Tibial artery (tissue), 4 donors: ENCODE data around the gene SCP2D1.

Experiments
- DNase-seq, 2 donors: peaks; one replicate each; pipeline ENCODE4 v3.0.0-alpha.2; 2019
- H3K27ac ChIP-seq, 2 donors: fragments of 200-600 bp; sonication (generic) in 1 of 2; 1 replicate in 1 of 2; 2 replicates in 1 of 2; pipeline ENCODE4 v1.5.1; 2018 to 2019; ENCODE audit warnings: mild to moderate bottlenecking in 1 of 2
- H3K27me3 ChIP-seq, 2 donors: fragments of 200-600 bp; sonication (generic) in 1 of 2; one replicate each; pipeline versions ENCODE4 v1.5.1 to v1.6.0; 2016 to 2019
- H3K36me3 ChIP-seq, 3 donors: fragments of 200-600 bp; sonication (generic) in 2 of 3; one replicate each; pipeline ENCODE4 v1.5.1; 2016 to 2019; ENCODE audit warnings: mild to moderate bottlenecking in 2 of 3
- H3K4me1 ChIP-seq, 4 donors: fragments of 200-600 bp; sonication (generic) in 2 of 4; 1 replicate in 3 of 4; 2 replicates in 1 of 4; pipeline ENCODE4 v1.5.1; 2016 to 2019
- H3K4me3 ChIP-seq, 2 donors: fragments of 200-600 bp; sonication (generic) in 1 of 2; 1 replicate in 1 of 2; 2 replicates in 1 of 2; pipeline ENCODE4 v1.5.1; 2018 to 2019; ENCODE audit warnings: mild to moderate bottlenecking in 2 of 2
- H3K9me3 ChIP-seq, 3 donors: fragments of 200-600 bp; sonication (generic) in 1 of 3; one replicate each; pipeline ENCODE4 v1.5.1; 2016 to 2019
- CTCF ChIP-seq, 2 experiments: fragments of 200-600 bp in 1 of 2; fragments of 450-650 bp in 1 of 2; IDR thresholded peaks; one replicate each; pipeline ENCODE4 v1.5.1; 2017 to 2019; ENCODE audit warnings: antibody characterized with exemption in 2 of 2, mild to moderate bottlenecking in 1 of 2, moderate library complexity in 1 of 2
- intact Hi-C: fragments of 100-400 bp; cut with DNase I; formaldehyde crosslinking; loops from one replicate; pipeline ENCODE4 v1.15.0; 2023; ENCODE audit warnings: low total_unique reads

SCP2D1 gene

GRCh38 chr20:18855882-18856281 lies 42.3 kb downstream of the SCP2D1 start:
- intact Hi-C loops, result no loop called here
- no peak overlapping the region for H3K27ac ChIP-seq
- peaks cover 0 to 32% (median 3%) of the 10 kb centered on the region in 4 donors for H3K4me1 ChIP-seq
- peaks cover 0 to 3% (median 0%) of the 10 kb centered on the region in 3 donors for H3K9me3 ChIP-seq
- H3K4me3 ChIP-seq, result no peak overlapping the region
- no peak for TF ChIP-seq CTCF (IDR thresholded peaks at IDR 0.05)
- H3K36me3 ChIP-seq, result no peaks in the 10 kb centered on the region
- no peak for DNase-seq
- no peaks in the 10 kb centered on the region for H3K27me3 ChIP-seq

GRCh38 chr20:18856873-18857272 lies 43.3 kb downstream of the SCP2D1 start:
- Histone ChIP-seq H3K27ac (peak overlapping the region; percentile 25 to 46), H3K36me3 (no peaks in the 10 kb centered on the region), H3K4me1 (peaks cover 0 to 32% (median 3%) of the 10 kb centered on the region in 4 donors), H3K4me3 (no peak overlapping the region), H3K9me3 (peaks cover 0 to 3% (median 0%) of the 10 kb centered on the region in 3 donors), H3K27me3 (no peaks in the 10 kb centered on the region)
- intact Hi-C loops, result no loop called here
- TF ChIP-seq CTCF (IDR thresholded peaks at IDR 0.05), result no peak
- DNase-seq, result no peak

- intact Hi-C loops, result no loop called here
These were observed 44.1 kb downstream of the SCP2D1 start for GRCh38 chr20:18857640-18858039.

GRCh38 chr20:18858816-18859215 lies 45.2 kb downstream of the SCP2D1 start:
- intact Hi-C loops, result no loop called here
- no peak overlapping the region for H3K4me3 ChIP-seq
- no peak overlapping the region for H3K27ac ChIP-seq
- H3K36me3 ChIP-seq, result no peaks in the 10 kb centered on the region
- TF ChIP-seq CTCF (IDR thresholded peaks at IDR 0.05), result no peak
- H3K4me1 ChIP-seq, result peaks cover 0 to 32% (median 3%) of the 10 kb centered on the region in 4 donors
- H3K27me3 ChIP-seq, result no peaks in the 10 kb centered on the region
- H3K9me3 ChIP-seq, result peaks cover 0 to 3% (median 0%) of the 10 kb centered on the region in 3 donors
- DNase-seq, result no peak

More at GRCh38 chr20:18857640-18858039, 44.1 kb downstream of the SCP2D1 start:
- peaks cover 0 to 32% (median 3%) of the 10 kb centered on the region in 4 donors for H3K4me1 ChIP-seq
- no peak for TF ChIP-seq CTCF (IDR thresholded peaks at IDR 0.05)
- H3K9me3 ChIP-seq, result peaks cover 0 to 3% (median 0%) of the 10 kb centered on the region in 3 donors
- no peak for DNase-seq
- no peak overlapping the region for H3K4me3 ChIP-seq
- H3K27me3 ChIP-seq, result no peaks in the 10 kb centered on the region
- peak overlapping the region; percentile 46 to 48 for H3K27ac ChIP-seq
- H3K36me3 ChIP-seq, result no peaks in the 10 kb centered on the region
